Effector CD4-positive, alpha-beta T cell (primary cell): ENCODE measurements around the gene LMCD1.

Experiments
- DNase-seq: peaks from one replicate; pipeline ENCODE4 v3.0.0-alpha.2; 2020

LMCD1 gene

GRCh38 chr3:8595252-8595651 lies 93.6 kb downstream of the LMCD1 start:
- DNase-seq, result no peak

- DNase-seq, result no peak
These were observed 94.1 kb downstream of the LMCD1 start for GRCh38 chr3:8595695-8596115.

GRCh38 chr3:8596321-8597218 lies 94.9 kb downstream of the LMCD1 start:
- DNase-seq, result no peak

GRCh38 chr3:8597219-8597853 lies 95.7 kb downstream of the LMCD1 start:
- DNase-seq, result no peak

GRCh38 chr3:8599146-8599545 lies 97.5 kb downstream of the LMCD1 start:
- no peak for DNase-seq

GRCh38 chr3:8600457-8600856 lies 98.8 kb downstream of the LMCD1 start:
- no peak for DNase-seq

GRCh38 chr3:8603115-8603710 lies 101.6 kb downstream of the LMCD1 start:
- DNase-seq, result no peak

GRCh38 chr3:8604006-8604405 lies 102.4 kb downstream of the LMCD1 start:
- no peak for DNase-seq

- no peak for DNase-seq
These were observed 103.4 kb downstream of the LMCD1 start for GRCh38 chr3:8604988-8605387.

GRCh38 chr3:8606701-8607231 lies 105.1 kb downstream of the LMCD1 start:
- no peak for DNase-seq

GRCh38 chr3:8607234-8608040 lies 105.8 kb downstream of the LMCD1 start:
- no peak for DNase-seq

GRCh38 chr3:8608041-8608790 lies 106.6 kb downstream of the LMCD1 start:
- DNase-seq, result no peak

GRCh38 chr3:8608791-8609467 lies 107.3 kb downstream of the LMCD1 start:
- no peak for DNase-seq

GRCh38 chr3:8610951-8611350 lies 109.3 kb downstream of the LMCD1 start:
- no peak for DNase-seq

GRCh38 chr3:8617921-8618320 lies 116.3 kb downstream of the LMCD1 start:
- no peak for DNase-seq

GRCh38 chr3:8618950-8619349 lies 117.3 kb downstream of the LMCD1 start:
- no peak for DNase-seq

GRCh38 chr3:8619548-8619947 lies 117.9 kb downstream of the LMCD1 start:
- no peak for DNase-seq

- no peak for DNase-seq
These were observed 119.5 kb downstream of the LMCD1 start for GRCh38 chr3:8621141-8621540.

- DNase-seq, result no peak
These were observed 120.2 kb downstream of the LMCD1 start for GRCh38 chr3:8621872-8622271.

- no peak for DNase-seq
These were observed 121.5 kb downstream of the LMCD1 start for GRCh38 chr3:8622873-8623691.
